Measurements from ENCODE around the gene C15orf61.

- TF ChIP-seq, protein P1, sequence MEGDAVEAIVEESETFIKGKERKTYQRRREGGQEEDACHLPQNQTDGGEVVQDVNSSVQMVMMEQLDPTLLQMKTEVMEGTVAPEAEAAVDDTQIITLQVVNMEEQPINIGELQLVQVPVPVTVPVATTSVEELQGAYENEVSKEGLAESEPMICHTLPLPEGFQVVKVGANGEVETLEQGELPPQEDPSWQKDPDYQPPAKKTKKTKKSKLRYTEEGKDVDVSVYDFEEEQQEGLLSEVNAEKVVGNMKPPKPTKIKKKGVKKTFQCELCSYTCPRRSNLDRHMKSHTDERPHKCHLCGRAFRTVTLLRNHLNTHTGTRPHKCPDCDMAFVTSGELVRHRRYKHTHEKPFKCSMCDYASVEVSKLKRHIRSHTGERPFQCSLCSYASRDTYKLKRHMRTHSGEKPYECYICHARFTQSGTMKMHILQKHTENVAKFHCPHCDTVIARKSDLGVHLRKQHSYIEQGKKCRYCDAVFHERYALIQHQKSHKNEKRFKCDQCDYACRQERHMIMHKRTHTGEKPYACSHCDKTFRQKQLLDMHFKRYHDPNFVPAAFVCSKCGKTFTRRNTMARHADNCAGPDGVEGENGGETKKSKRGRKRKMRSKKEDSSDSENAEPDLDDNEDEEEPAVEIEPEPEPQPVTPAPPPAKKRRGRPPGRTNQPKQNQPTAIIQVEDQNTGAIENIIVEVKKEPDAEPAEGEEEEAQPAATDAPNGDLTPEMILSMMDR (IDR thresholded peaks at IDR 0.05 in 4 of 5, conservative IDR thresholded peaks at IDR 0.05 in 1 of 5) = no peak
- TF ChIP-seq POLR2A (IDR thresholded peaks at IDR 0.05) = no peak
These were observed 16.8 kb downstream of the C15orf61 start for GRCh38 chr15:67537771-67538170.
